Bronchial epithelial cell (primary cell): ENCODE measurements around the gene LMTK3. TPM values are rescaled to one million over a fixed set of nuclear protein-coding genes. Genes with fewer than 3 reads are reported as not detected.
A peak's percentile ranks its signal among the peaks of the same experiment; 100 is the strongest.

Source experiments
- DNase-seq: peaks from one replicate; pipeline ENCODE4 v3.0.0-alpha.2; 2010; ENCODE audit warnings: low read depth
- FAIRE-seq: peaks from 2 replicates; lab custom pipeline; 2011; peaks lifted over from hg19 to GRCh38; lab: Jason Lieb, UNC
- H3K27me3 ChIP-seq: 2 replicates; pipeline ENCODE4 v1.5.1; 2011; ENCODE audit warnings: low read length; ENCODE audit not compliant: control insufficient read depth, insufficient read depth
- H3K36me3 ChIP-seq: 2 replicates; pipeline ENCODE4 v1.5.1; 2011; ENCODE audit warnings: low read length; ENCODE audit not compliant: control insufficient read depth, insufficient read depth
- H3K4me3 ChIP-seq: 2 replicates; pipeline ENCODE4 v1.5.1; 2011; ENCODE audit warnings: mild to moderate bottlenecking, low read depth, low read length, control low read depth
- CTCF ChIP-seq: IDR thresholded peaks from 2 replicates; pipeline ENCODE4 v1.5.1; 2011; ENCODE audit warnings: mild to moderate bottlenecking, moderate library complexity, low read length, control low read depth, inconsistent platforms; ENCODE audit not compliant: insufficient read depth, severe bottlenecking
- total RNA-seq: library from RNA; depleted of rRNA; stranded (reverse); fragments of >200 nt; gene quantifications from 2 replicates; pipeline ENCODE4 v1.2.1, GENCODE V29; 2014

LMTK3 gene
- total RNA-seq, 1 donor from 2014 or later = 1.3 TPM

- H3K4me3 ChIP-seq = no peak overlapping the region
- H3K27me3 ChIP-seq = no peaks in the 10 kb centered on the region
- DNase-seq = no peak
- TF ChIP-seq CTCF = no peak
- peaks cover 51% of the 10 kb centered on the region for H3K36me3 ChIP-seq
- peak; percentile 13 for FAIRE-seq
Measured at GRCh38 chr19:48452289-48453190, 59.1 kb downstream of the LMTK3 start.

- Histone ChIP-seq H3K4me3 (no peak overlapping the region), H3K27me3 (no peaks in the 10 kb centered on the region), H3K36me3 (peaks cover 50% of the 10 kb centered on the region)
- DNase-seq (no peak), FAIRE-seq (no peak)
- no peak for TF ChIP-seq CTCF
Measured at GRCh38 chr19:48451624-48452023, 60.0 kb downstream of the LMTK3 start.

- TF ChIP-seq CTCF = no peak
- H3K36me3 ChIP-seq = peaks cover 45% of the 10 kb centered on the region
- FAIRE-seq = no peak
- H3K4me3 ChIP-seq = no peak overlapping the region
- DNase-seq = no peak
- no peaks in the 10 kb centered on the region for H3K27me3 ChIP-seq
Measured at GRCh38 chr19:48450863-48451262, 60.8 kb downstream of the LMTK3 start.

GRCh38 chr19:48450441-48450840 lies 61.2 kb downstream of the LMTK3 start:
- no peak for FAIRE-seq
- DNase-seq = no peak
- Histone ChIP-seq H3K4me3 (no peak overlapping the region), H3K36me3 (peaks cover 41% of the 10 kb centered on the region), H3K27me3 (no peaks in the 10 kb centered on the region)
- no peak for TF ChIP-seq CTCF

- Histone ChIP-seq H3K27me3 (no peaks in the 10 kb centered on the region), H3K4me3 (no peak overlapping the region), H3K36me3 (peaks cover 30% of the 10 kb centered on the region)
- FAIRE-seq (no peak), DNase-seq (no peak)
- no peak for TF ChIP-seq CTCF
Measured at GRCh38 chr19:48448563-48448962, 63.1 kb downstream of the LMTK3 start.

- FAIRE-seq (no peak), DNase-seq (no peak)
- no peak for TF ChIP-seq CTCF
- H3K4me3 ChIP-seq = peak overlapping the region; percentile 86
- peaks cover 22% of the 10 kb centered on the region for H3K36me3 ChIP-seq
- H3K27me3 ChIP-seq = peaks cover 3% of the 10 kb centered on the region
Measured at GRCh38 chr19:48446579-48446978, 65.1 kb downstream of the LMTK3 start.
